Medulla oblongata (tissue), 1 donor: ENCODE results near the gene NEDD9.

Experiments
- DNase-seq: peaks from one replicate; pipeline ENCODE4 v3.0.0-alpha.2; 2015; ENCODE audit errors: extremely low spot score

NEDD9 gene

GRCh38 chr6:11181478-11182136 is 50.9 kb downstream of the NEDD9 start:
- DNase-seq, result no peak

- no peak for DNase-seq
Observed at GRCh38 chr6:11179419-11180202, 52.9 kb downstream of the NEDD9 start.

- DNase-seq, result no peak
Observed at GRCh38 chr6:11179088-11179418, 53.4 kb downstream of the NEDD9 start.

- DNase-seq, result no peak
Observed at GRCh38 chr6:11177271-11177670, 55.2 kb downstream of the NEDD9 start.

GRCh38 chr6:11174242-11174611 is 58.2 kb downstream of the NEDD9 start:
- no peak for DNase-seq

GRCh38 chr6:11172501-11173327 is 59.8 kb downstream of the NEDD9 start:
- peak; percentile 73 for DNase-seq

GRCh38 chr6:11171952-11172351 is 60.5 kb downstream of the NEDD9 start:
- DNase-seq, result no peak

- DNase-seq, result no peak
Observed at GRCh38 chr6:11168091-11168635, 64.3 kb downstream of the NEDD9 start.

- no peak for DNase-seq
Observed at GRCh38 chr6:11166948-11167347, 65.5 kb downstream of the NEDD9 start.

- DNase-seq, result no peak
Observed at GRCh38 chr6:11164717-11165646, 67.5 kb downstream of the NEDD9 start.

GRCh38 chr6:11163932-11164331 is 68.5 kb downstream of the NEDD9 start:
- DNase-seq, result no peak

- DNase-seq, result no peak
Observed at GRCh38 chr6:11162262-11162661, 70.2 kb downstream of the NEDD9 start.

- DNase-seq, result peak; percentile 91
Observed at GRCh38 chr6:11161031-11161956, 71.2 kb downstream of the NEDD9 start.

- no peak for DNase-seq
Observed at GRCh38 chr6:11160199-11160598, 72.3 kb downstream of the NEDD9 start.

GRCh38 chr6:11155589-11155988 is 76.9 kb downstream of the NEDD9 start:
- no peak for DNase-seq

GRCh38 chr6:11153447-11153846 is 79.0 kb downstream of the NEDD9 start:
- no peak for DNase-seq

GRCh38 chr6:11152581-11152980 is 79.9 kb downstream of the NEDD9 start:
- DNase-seq, result no peak

- DNase-seq, result no peak
Observed at GRCh38 chr6:11151488-11151887, 81.0 kb downstream of the NEDD9 start.

GRCh38 chr6:11149551-11149950 is 82.9 kb downstream of the NEDD9 start:
- DNase-seq, result no peak
